ENCODE results near the gene RCC2.
A peak's percentile ranks its signal among the peaks of the same experiment; 100 is the strongest.

RCC2 gene

DNA sequence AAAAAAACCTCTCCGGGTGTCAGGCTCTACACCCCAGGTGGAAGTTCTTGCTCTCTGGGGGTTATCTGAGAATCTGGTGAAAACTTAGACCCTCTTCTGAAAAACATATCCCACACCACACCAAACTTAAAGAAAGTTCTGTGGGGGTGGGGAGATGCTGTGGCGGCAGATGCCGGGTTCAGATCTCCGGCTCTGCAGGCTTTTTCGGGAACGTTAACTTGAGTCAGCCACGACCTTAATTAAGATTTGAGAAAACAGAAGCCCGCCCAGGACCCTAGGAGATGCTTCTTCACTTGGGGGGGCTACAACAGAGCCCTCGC lies 2.3 kb downstream of the RCC2 start:
- peaks cover 46% of the 10 kb centered on the region for H3K36me3 Mint-ChIP-seq (ENCODE audit: low read depth)
- no peaks in the 10 kb centered on the region for H3K9me3 Mint-ChIP-seq
- peak overlapping the region; percentile 82 for H3K4me3 Mint-ChIP-seq
- H3K27ac Mint-ChIP-seq = peak overlapping the region; percentile 77
- H3K27me3 Mint-ChIP-seq = no peaks in the 10 kb centered on the region
- peaks cover 68% of the 10 kb centered on the region for H3K4me1 Mint-ChIP-seq (ENCODE audit: low read depth)

- Mint-ChIP-seq H3K4me3 (peak overlapping the region; percentile 82), H3K27me3 (no peaks in the 10 kb centered on the region), H3K9me3 (no peaks in the 10 kb centered on the region), H3K27ac (peak overlapping the region; percentile 77), H3K4me1 (ENCODE audit: low read depth) (peaks cover 70% of the 10 kb centered on the region), H3K36me3 (ENCODE audit: low read depth) (peaks cover 48% of the 10 kb centered on the region)
Observed at GRCh38 chr1:17436380-17437174, 2.9 kb downstream of the RCC2 start.

GRCh38 chr1:17434601-17435000 lies 4.9 kb downstream of the RCC2 start:
- H3K4me1 Mint-ChIP-seq (ENCODE audit: low read depth) = peaks cover 60% of the 10 kb centered on the region
- H3K9me3 Mint-ChIP-seq = no peaks in the 10 kb centered on the region
- no peaks in the 10 kb centered on the region for H3K27me3 Mint-ChIP-seq
- peak overlapping the region; percentile 21 for H3K27ac Mint-ChIP-seq
- peaks cover 57% of the 10 kb centered on the region for H3K36me3 Mint-ChIP-seq (ENCODE audit: low read depth)
- H3K4me3 Mint-ChIP-seq = peak overlapping the region; percentile 13

DNA sequence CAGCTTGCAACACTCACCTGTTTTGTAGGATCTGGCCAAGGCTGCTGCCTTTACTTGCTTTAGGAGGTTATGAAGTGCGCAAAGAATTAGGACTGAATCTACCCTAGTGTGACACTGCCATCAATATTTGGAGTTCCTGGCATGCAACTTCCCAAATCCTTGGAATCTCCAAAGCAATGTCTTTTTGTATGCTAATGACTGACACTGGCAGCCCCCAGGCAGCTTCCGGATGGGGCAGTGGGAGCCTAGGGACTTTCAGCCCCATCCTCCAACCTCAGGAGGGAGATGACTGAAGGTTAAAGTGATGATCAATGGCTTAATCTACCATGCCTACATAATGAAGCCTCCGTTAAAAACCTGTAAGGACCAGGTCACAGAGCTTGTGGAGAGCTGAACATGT lies 5.5 kb downstream of the RCC2 start:
- no peaks in the 10 kb centered on the region for H3K9me3 Mint-ChIP-seq
- H3K4me3 Mint-ChIP-seq = no peak overlapping the region
- peaks cover 63% of the 10 kb centered on the region for H3K36me3 Mint-ChIP-seq (ENCODE audit: low read depth)
- H3K27me3 Mint-ChIP-seq = no peaks in the 10 kb centered on the region
- H3K4me1 Mint-ChIP-seq (ENCODE audit: low read depth) = peaks cover 66% of the 10 kb centered on the region
- no peak overlapping the region for H3K27ac Mint-ChIP-seq

- H3K9me3 Mint-ChIP-seq = no peaks in the 10 kb centered on the region
- H3K4me1 Mint-ChIP-seq (ENCODE audit: low read depth) = peaks cover 73% of the 10 kb centered on the region
- no peaks in the 10 kb centered on the region for H3K27me3 Mint-ChIP-seq
- peaks cover 70% of the 10 kb centered on the region for H3K36me3 Mint-ChIP-seq (ENCODE audit: low read depth)
- H3K27ac Mint-ChIP-seq = no peak overlapping the region
- H3K4me3 Mint-ChIP-seq = no peak overlapping the region
Observed at GRCh38 chr1:17433261-17433660, 6.2 kb downstream of the RCC2 start.

- Mint-ChIP-seq H3K36me3 (ENCODE audit: low read depth) (peaks cover 71% of the 10 kb centered on the region), H3K27me3 (no peaks in the 10 kb centered on the region), H3K4me3 (no peak overlapping the region), H3K9me3 (no peaks in the 10 kb centered on the region), H3K4me1 (ENCODE audit: low read depth) (peaks cover 73% of the 10 kb centered on the region), H3K27ac (peak overlapping the region; percentile 55)
Observed at GRCh38 chr1:17432412-17432811, 7.1 kb downstream of the RCC2 start.

- Mint-ChIP-seq H3K9me3 (no peaks in the 10 kb centered on the region), H3K36me3 (ENCODE audit: low read depth) (peaks cover 68% of the 10 kb centered on the region), H3K4me1 (ENCODE audit: low read depth) (peaks cover 43% of the 10 kb centered on the region), H3K27ac (no peak overlapping the region), H3K27me3 (no peaks in the 10 kb centered on the region), H3K4me3 (no peak overlapping the region)
Observed at GRCh38 chr1:17429183-17429582, 10.3 kb downstream of the RCC2 start.

- no peaks in the 10 kb centered on the region for H3K27me3 Mint-ChIP-seq
- no peaks in the 10 kb centered on the region for H3K9me3 Mint-ChIP-seq
- H3K4me3 Mint-ChIP-seq = no peak overlapping the region
- peaks cover 31% of the 10 kb centered on the region for H3K4me1 Mint-ChIP-seq (ENCODE audit: low read depth)
- peaks cover 68% of the 10 kb centered on the region for H3K36me3 Mint-ChIP-seq (ENCODE audit: low read depth)
- H3K27ac Mint-ChIP-seq = no peak overlapping the region
Observed at GRCh38 chr1:17427696-17428660, 11.5 kb downstream of the RCC2 start.

DNA sequence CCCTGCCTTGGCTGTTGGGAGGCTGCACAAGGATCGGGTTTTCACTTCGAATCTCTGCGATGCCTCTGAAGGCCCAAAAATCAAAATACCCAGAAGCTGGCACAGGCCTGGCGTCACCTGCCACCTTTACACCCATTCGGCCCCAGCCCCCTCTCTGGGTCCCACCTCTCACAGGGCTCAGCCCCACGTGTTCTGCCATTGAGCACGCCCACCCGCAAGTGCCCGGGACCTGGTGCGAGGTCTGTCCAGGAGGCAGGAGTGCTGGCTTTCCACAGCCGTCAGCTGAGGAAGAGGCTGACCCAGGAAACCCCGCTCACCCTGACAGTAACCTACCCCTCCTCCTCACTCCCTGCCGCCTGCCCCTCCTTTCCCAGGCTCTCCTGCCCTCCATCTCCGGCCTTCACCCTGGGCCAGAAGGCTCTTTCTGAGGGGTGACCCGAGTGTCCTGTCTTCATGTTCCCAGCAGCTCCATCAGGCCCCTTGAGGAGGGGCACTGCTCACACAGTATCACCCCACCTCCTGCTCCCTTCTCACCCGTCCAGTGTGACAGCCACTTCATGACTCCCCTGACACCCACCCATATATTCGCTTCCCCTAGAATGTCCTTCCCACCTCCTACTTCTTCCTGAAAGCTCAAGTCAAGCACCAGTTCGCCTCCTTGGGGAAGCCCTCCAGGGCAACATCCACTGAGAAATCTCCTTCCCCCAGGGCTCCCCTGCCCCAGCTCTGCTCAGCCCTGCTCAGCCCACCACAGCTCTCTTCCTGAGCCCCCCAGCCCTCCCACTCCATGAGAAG lies 13.5 kb downstream of the RCC2 start:
- Mint-ChIP-seq H3K36me3 (ENCODE audit: low read depth) (peaks cover 75% of the 10 kb centered on the region), H3K9me3 (no peaks in the 10 kb centered on the region), H3K27me3 (no peaks in the 10 kb centered on the region), H3K27ac (peak overlapping the region; percentile 29), H3K4me1 (ENCODE audit: low read depth) (peaks cover 18% of the 10 kb centered on the region), H3K4me3 (no peak overlapping the region)

GRCh38 chr1:17423781-17424245 lies 15.7 kb downstream of the RCC2 start:
- Mint-ChIP-seq H3K27me3 (no peaks in the 10 kb centered on the region), H3K4me1 (ENCODE audit: low read depth) (peaks cover 5% of the 10 kb centered on the region), H3K9me3 (no peaks in the 10 kb centered on the region), H3K4me3 (no peak overlapping the region), H3K27ac (no peak overlapping the region), H3K36me3 (ENCODE audit: low read depth) (peaks cover 82% of the 10 kb centered on the region)

DNA sequence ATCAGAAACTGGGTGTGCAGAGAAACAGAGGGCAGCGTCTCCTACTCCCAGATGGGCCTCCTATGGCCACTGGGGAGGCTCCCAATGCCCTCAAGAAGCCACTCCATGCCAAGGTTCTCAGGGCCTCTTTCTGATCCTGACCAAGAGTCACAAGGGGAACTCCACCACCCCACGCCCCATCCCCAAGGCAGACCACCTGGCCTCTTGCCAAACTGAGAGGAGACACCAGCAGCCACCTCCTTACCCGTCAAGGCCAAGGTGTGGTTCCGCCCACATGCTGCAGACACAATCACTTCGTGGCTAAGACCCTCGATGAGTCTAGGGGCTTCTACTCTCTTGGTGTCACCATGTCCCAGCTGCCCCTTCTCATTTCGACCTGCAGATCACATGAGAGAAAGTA lies 17.0 kb downstream of the RCC2 start:
- Mint-ChIP-seq H3K9me3 (no peaks in the 10 kb centered on the region), H3K27me3 (no peaks in the 10 kb centered on the region), H3K4me3 (no peak overlapping the region), H3K36me3 (ENCODE audit: low read depth) (peaks cover 90% of the 10 kb centered on the region), H3K27ac (peak overlapping the region; percentile 28), H3K4me1 (ENCODE audit: low read depth) (no peaks in the 10 kb centered on the region)

DNA sequence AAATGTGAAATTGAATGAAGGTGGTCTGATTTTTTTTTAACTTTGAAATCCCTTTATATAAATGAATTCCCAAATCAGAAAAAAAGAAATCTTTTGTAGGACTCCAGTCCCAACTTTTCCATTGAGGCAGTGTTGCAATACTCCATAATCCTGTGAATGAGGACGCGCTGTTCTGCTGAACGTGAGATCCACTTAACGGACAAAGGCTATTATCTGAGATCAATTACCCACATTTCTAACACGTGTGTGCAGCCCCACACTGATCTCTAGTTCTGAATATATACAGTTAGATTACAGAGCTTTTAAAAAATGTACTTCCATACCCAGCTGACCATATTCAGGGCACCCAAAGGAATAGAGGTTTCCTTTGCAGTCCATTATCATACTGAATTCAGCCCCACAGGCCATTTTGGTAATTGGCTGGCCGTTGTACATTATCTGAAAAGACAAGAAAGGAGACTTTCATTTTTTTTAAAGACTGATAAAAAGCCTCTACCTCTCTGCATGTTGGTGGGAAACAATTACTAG lies 19.0 kb downstream of the RCC2 start:
- no peaks in the 10 kb centered on the region for H3K4me1 Mint-ChIP-seq (ENCODE audit: low read depth)
- peak overlapping the region; percentile 26 for H3K27ac Mint-ChIP-seq
- H3K4me3 Mint-ChIP-seq = no peak overlapping the region
- peaks cover 95% of the 10 kb centered on the region for H3K36me3 Mint-ChIP-seq (ENCODE audit: low read depth)
- no peaks in the 10 kb centered on the region for H3K9me3 Mint-ChIP-seq
- no peaks in the 10 kb centered on the region for H3K27me3 Mint-ChIP-seq

DNA sequence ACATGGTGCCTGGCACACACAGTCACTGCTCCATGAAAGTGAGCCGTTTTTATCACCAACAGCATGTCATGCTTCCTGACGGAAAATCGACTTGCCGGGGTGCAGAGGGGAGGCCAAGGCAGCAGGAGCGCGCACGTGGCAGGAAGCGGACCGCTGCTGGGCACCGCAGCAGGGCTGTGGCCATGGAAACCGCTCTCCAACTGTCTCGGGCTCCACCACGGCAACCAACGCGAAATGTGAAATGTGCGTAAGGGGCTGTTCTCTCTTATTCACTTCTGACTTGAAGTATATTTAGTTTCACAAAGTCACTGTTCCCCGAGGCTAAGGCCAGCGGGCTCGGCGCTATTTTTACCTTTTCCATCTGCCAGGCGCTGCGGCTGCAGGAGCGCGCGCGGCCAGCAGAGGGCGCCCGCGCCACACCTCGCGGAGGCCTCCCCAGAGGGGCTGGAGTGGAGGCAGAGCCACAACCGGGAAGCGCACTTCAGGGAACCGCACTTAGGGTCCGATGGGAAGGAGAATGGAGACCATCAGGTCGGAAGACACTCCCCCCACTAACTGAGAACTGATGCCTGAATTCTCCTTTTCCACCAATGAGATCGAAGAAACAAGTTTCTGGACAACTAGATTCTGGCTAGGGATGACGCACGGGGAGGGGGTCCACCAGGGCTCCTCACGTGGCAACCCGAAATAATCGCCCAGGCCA lies 19.7 kb downstream of the RCC2 start:
- H3K4me3 Mint-ChIP-seq = no peak overlapping the region
- no peaks in the 10 kb centered on the region for H3K4me1 Mint-ChIP-seq (ENCODE audit: low read depth)
- no peaks in the 10 kb centered on the region for H3K9me3 Mint-ChIP-seq
- no peaks in the 10 kb centered on the region for H3K27me3 Mint-ChIP-seq
- peaks cover 93% of the 10 kb centered on the region for H3K36me3 Mint-ChIP-seq (ENCODE audit: low read depth)
- H3K27ac Mint-ChIP-seq = no peak overlapping the region

GRCh38 chr1:17416389-17416788 lies 23.1 kb downstream of the RCC2 start:
- H3K4me3 Mint-ChIP-seq = no peak overlapping the region
- peak overlapping the region; percentile 36 for H3K27ac Mint-ChIP-seq
- no peaks in the 10 kb centered on the region for H3K9me3 Mint-ChIP-seq
- no peaks in the 10 kb centered on the region for H3K4me1 Mint-ChIP-seq (ENCODE audit: low read depth)
- no peaks in the 10 kb centered on the region for H3K27me3 Mint-ChIP-seq
- H3K36me3 Mint-ChIP-seq (ENCODE audit: low read depth) = peaks cover 89% of the 10 kb centered on the region

Data from stimulated activated naive CD8-positive, alpha-beta T cell treated with anti-CD3 and anti-CD28 coated beads, Interleukin-15, Interleukin-2, amounts not matched to agents 100 ng/mL and 50 ng/mL, for 24 hours (primary cell).